GM21390 (cell line): ENCODE results near the gene MMP15.
"Not testable (repeated sequence)": the region's sequence is repeated elsewhere in the genome, so short reads cannot be mapped to it uniquely, and the experiment has no call there.

ENCODE experiments used
- ATAC-seq: cut with Tn5 transposase; IDR thresholded peaks from one replicate; pipeline ENCODE4 v1.9.1; 2021; ENCODE audit not compliant: unreplicated experiment

MMP15 gene

DNA sequence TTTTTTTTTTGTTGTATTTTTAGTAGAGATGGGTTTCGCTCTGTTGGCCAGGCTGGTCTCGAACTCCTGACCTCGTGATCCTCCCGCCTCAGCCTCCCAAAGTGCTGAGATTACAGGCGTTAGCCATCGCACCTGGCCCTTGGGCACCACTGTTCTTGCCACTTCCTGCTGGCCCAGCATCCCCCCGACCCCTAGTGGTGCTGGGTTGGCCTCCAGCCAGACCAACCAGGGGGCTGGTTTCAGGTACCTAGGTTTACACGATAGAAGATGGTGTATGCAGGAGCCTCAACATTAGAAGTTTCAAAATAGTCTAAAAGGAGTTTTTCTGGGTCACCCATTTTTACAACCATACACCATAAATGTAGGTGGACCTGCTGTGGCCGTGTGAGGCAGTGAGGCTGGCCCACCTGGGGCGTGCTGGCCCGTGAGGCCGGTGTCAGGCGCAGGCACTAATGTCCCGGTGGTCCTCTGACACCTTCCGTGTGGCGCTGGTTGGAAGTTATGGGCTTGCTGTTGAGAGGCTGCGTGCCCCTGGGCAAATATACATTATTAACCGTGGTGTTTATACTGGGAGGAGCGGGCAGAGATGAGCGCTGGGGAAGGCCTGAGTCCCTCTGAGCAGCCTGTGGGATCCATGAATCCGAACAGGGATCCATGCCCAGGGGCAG is 60.2 kb downstream of the MMP15 start:
- ATAC-seq, result no peak

DNA sequence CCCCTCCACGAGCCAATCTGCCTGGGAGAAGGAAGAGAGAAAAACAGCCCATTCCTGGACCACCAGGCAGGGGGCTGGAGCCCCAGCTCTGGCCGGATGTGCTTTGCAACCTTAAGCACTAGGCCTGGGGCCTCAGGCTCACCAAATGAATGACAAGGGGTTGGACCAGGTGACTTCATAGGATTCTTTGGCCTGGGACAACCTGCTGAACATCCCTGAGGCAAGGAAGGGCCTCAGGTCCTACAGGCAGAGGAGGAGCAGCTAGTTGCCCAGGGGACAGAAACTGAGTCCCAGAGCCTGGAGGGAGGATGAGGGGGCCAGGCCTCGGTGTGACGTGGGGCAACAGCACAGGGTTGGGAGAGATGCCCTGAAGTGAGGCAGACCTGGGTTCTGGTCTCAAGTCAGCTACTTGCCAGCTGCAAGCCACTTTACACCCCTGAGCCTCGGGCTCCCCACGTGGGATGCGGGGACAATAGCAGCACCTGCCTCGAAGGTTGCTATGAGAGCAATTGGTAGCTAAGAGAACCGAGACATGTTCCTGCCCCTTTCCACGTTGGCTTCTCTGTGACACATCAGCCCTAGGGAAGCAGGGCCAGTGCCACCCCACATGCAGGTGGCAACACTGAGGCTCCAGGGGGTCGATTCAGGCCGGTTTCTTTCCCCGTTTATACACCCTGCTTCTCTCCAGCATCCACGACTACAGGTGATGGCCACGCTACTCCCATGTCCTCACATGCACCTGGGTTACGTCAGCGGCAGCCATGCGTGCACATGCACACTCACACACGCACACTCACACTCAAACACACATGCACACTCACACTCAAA is 61.0 kb downstream of the MMP15 start:
- no peak for ATAC-seq

DNA sequence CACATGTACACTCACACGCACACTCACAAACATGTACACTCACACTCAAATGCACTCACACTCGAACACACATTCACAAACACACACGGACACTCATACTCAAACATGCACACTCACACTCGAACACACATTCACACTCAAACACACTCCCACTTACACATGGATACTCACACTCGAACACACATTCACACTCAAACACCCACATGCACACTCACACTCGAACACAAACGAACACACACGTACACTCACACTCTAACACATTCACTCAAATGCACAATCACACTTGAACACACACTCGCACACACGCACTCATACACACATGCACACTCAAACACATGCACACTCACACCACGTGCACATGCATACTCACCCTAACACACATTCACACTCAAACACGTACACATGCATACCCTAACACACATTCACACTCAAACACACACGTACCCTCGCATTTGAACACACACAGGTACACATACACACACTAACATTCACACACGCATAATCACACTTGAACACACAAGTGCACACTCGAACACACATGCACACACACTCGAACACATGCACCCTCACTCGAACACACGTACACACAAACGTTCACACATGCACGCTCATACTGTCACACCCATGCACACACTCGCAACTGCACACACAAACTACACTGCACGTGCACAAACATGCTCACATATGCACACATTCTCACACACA is 61.8 kb downstream of the MMP15 start:
- ATAC-seq, result no peak

DNA sequence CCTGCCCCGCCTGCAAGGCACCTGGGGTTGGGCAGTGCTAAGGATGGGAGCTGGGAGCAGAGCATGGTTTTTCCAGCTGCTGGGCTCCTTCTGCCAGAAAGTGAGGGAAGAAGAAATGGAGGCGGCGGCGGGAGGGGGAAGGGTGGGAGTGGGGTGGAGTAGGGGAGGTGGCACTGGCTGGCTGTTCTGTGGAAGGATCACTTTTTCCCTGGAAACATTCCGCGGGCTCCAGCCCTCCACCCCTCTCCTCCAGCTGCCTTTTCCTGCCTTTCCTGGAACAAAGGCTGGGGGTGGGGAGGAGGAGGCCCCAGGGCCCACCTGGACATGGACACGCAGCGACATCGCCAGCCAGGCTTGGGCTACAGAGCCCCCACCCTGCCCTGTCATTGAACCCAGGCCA is 62.5 kb downstream of the MMP15 start:
- ATAC-seq, result no peak

DNA sequence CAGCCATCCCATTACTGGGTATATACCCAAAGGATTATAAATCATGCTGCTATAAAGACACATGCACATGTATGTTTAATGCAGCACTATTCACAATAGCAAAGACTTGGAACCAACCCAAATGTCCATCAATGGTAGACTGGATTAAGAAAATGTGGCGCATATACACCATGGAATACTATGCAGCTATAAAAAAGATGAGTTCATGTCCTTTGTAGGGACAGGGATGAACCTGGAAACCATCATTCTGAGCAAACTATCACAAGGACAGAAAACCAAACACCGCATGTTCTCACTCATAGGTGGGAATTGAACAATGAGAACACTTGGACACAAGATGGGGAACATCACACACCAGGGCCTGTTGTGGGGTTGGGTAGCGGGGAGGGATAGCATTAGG is 64.8 kb downstream of the MMP15 start:
- ATAC-seq, result not testable (repeated sequence)

DNA sequence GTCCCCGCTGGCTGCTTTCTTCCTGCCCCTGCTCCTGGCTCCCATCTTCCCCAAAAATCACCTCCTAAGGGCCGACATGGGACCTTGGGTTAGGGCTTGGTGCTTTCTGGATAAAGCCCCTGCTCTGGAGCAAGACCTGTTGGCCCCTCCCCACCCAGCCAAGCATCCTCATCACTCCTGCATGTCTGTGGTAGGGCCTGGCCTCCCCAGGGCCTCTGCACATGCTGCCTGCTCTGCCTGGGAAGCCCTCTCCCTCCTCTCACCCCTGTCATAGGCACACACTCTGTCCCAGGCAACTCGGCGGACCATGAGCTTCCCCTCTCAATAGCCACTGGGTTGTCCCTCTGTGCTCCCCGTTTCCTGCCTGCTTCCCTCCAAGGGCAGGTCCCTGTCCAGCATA is 68.5 kb downstream of the MMP15 start:
- no peak for ATAC-seq

DNA sequence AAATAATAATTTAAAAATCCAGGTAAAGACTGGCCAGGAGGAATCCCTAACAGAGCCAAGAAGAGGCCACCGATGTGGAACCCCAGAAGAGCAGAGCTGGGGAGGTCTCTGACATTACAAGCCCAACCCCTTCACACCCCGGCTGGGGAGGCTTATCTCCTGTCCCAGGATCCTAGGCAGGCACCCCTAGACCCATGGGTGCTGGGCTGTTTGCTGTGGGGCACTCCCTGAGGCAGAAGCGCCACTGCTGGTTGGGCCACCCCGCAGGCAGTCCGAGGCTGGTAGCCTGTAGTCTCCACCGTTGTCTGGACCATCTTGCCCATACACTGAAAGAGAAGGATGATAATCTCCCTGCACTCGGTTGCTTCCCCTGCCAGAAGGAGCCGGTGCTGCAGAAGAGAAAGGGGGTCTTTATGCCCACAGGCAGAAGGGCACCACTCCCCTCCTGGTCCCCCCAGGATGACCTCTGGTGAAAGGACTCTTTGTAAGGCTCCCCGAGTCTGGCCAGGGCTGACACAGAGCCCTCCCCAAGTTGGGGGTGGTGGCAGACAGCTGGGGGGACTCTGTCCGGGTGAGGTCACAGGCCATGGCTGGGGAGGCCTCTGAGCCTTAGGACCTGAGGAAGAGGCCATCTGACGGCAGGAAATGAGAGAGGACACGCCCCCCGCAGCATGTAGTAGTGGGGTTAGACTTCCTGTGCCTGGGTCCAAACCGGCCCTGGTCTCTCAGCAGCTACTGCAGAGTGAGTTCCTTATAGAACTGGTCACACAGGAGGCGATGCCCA is 69.4 kb downstream of the MMP15 start:
- no peak for ATAC-seq

DNA sequence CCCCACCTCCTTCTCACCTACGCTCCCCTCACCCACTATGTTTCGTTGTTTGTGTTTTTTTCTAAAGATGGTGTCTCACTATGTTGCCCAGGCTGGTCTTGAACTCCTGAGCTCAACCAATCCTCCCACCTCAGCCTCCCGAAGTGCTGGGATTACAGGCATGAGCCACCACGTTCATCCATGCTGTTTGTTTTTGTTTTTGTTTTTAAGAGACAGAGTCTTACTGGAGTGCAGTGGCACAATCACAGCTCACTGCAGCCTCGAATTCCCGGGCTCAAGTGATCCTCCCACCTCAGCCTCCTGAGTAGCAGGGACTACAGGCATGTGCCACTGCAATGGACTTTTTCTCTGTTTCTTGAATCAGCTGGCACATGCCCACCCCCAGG is 70.0 kb downstream of the MMP15 start:
- not testable (repeated sequence) for ATAC-seq

DNA sequence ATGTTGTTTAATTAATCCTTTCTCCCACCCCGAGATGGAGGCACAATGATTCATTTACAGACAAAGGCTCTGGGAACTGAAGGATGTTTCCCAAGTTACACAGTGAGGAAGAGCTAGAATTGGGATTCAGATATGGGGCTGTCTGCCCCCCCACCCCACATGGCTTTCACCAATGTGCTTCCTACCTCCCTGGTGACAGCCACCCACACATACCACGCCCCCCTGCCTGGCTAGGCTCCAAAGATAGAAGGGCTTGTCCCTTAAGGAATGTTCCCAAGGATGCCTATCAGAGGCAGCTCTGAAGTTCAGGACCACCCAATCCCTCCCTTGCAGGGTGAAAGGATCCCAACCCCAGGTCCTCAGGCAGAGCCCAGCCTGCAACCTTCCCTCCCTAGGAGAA is 70.7 kb downstream of the MMP15 start:
- ATAC-seq, result no peak
